A673 (cell line): ENCODE measurements around the gene PDE4B. TPM values are rescaled to one million over a fixed set of nuclear protein-coding genes. Genes with fewer than 3 reads are reported as not detected.

Experiments
- BruUV-seq: library from RNA; stranded (reverse); fragments of 400-500 nt; replicated peaks from 2 replicates; lab custom pipeline; 2021; lab: Mats Ljungman, UMichigan
- CTCF ChIA-PET: fragments of 300-600 bp; sonication (Branson Sonifier 250); formaldehyde crosslinking; loops from one replicate; lab custom pipeline; 2022; ENCODE audit warnings: antibody characterized with exemption; lab: Charles Lee
- POLR2A ChIA-PET: fragments of 300-600 bp; sonication (Branson Sonifier 250); formaldehyde crosslinking; loops from one replicate; lab custom pipeline; 2022; ENCODE audit warnings: antibody characterized with exemption; ENCODE audit not compliant: low non-redundant PET; lab: Charles Lee
- DNase-seq: peaks from one replicate; pipeline ENCODE4 v3.0.0-alpha.2; 2015; ENCODE audit warnings: low spot score
- H3K27ac ChIP-seq: fragments of 200-600 bp; sonication (generic); 2 replicates; pipeline ENCODE4 v1.5.1; 2016; ENCODE audit warnings: mixed run types, low read depth, mild to moderate bottlenecking, mixed read lengths, antibody characterized with exemption, low read length; ENCODE audit not compliant: poor library complexity, severe bottlenecking
- H3K27me3 ChIP-seq: fragments of 200-600 bp; sonication (generic); replicated peaks from 2 replicates; pipeline ENCODE4 v1.6.1; 2017; ENCODE audit warnings: mixed run types, low read depth, mild to moderate bottlenecking, mixed read lengths, antibody characterized with exemption, low read length; ENCODE audit not compliant: insufficient read depth, poor library complexity
- H3K36me3 ChIP-seq: fragments of 200-600 bp; sonication (generic); 2 replicates; pipeline ENCODE4 v1.6.1; 2016; ENCODE audit warnings: mixed run types, mild to moderate bottlenecking, mixed read lengths, antibody characterized with exemption, low read length; ENCODE audit not compliant: insufficient read depth, poor library complexity, severe bottlenecking
- H3K4me1 ChIP-seq: fragments of 200-600 bp; sonication (generic); 2 replicates; pipeline ENCODE4 v1.6.1; 2017; ENCODE audit warnings: mixed run types, mild to moderate bottlenecking, mixed read lengths, antibody characterized with exemption, low read length; ENCODE audit not compliant: insufficient read depth, poor library complexity, severe bottlenecking
- H3K4me3 ChIP-seq: fragments of 200-600 bp; sonication (generic); 2 replicates; pipeline ENCODE4 v1.5.1; 2016; ENCODE audit warnings: low read depth, mixed run types, mild to moderate bottlenecking, mixed read lengths, low read length; ENCODE audit not compliant: poor library complexity, severe bottlenecking
- H3K9me3 ChIP-seq: fragments of 200-600 bp; sonication (generic); 2 replicates; pipeline ENCODE4 v1.6.1; 2016; ENCODE audit warnings: mixed run types, low read depth, mild to moderate bottlenecking, mixed read lengths, antibody characterized with exemption, low read length; ENCODE audit not compliant: poor library complexity, severe bottlenecking
- CTCF ChIP-seq: fragments of 300-800, 200-600 bp; sonication (generic); conservative IDR thresholded peaks from 2 replicates; pipeline ENCODE4 v1.5.1; 2017; ENCODE audit warnings: low read depth, mild to moderate bottlenecking, antibody characterized with exemption, low read length, moderate library complexity, mixed read lengths
- EZH2 ChIP-seq: fragments of 200-600 bp; sonication (generic); IDR thresholded peaks from 2 replicates; pipeline ENCODE4 v1.6.1; 2017; ENCODE audit warnings: borderline replicate concordance, low read depth, mild to moderate bottlenecking, mixed read lengths, antibody characterized with exemption, low read length; ENCODE audit not compliant: poor library complexity, severe bottlenecking
- intact Hi-C: fragments of 100-400 bp; cut with micrococcal nuclease; formaldehyde crosslinking; loops from one replicate; pipeline ENCODE4 v1.10.0; 2022; ENCODE audit not compliant: unreplicated experiment
- total RNA-seq: library from RNA; stranded (reverse); gene quantifications from 2 replicates; pipeline ENCODE4 v1.2.3, GENCODE V29; 2021

Gene PDE4B
- total RNA-seq, 1 experiment from 2014 or later = 20.0 TPM

GRCh38 chr1:66400660-66401059 is 608.0 kb downstream of the PDE4B start:
- ChIA-PET POLR2A (no interaction called here), CTCF (no interaction called here)
- TF ChIP-seq CTCF (no peak), EZH2 (no peak)
- Histone ChIP-seq H3K9me3 (no peaks in the 10 kb centered on the region), H3K4me3 (no peak overlapping the region), H3K4me1 (peaks cover 19% of the 10 kb centered on the region), H3K27ac (no peak overlapping the region), H3K27me3 (no peaks in the 10 kb centered on the region), H3K36me3 (no peaks in the 10 kb centered on the region)
- intact Hi-C loops = no loop called here
- BruUV-seq = no TSS peak
- no peak for DNase-seq

GRCh38 chr1:66401244-66401643 is 608.5 kb downstream of the PDE4B start:
- BruUV-seq = no TSS peak
- CTCF ChIA-PET = no interaction called here
- Histone ChIP-seq H3K9me3 (no peaks in the 10 kb centered on the region), H3K27me3 (no peaks in the 10 kb centered on the region), H3K36me3 (no peaks in the 10 kb centered on the region), H3K4me3 (no peak overlapping the region), H3K27ac (no peak overlapping the region), H3K4me1 (peaks cover 14% of the 10 kb centered on the region)
- POLR2A ChIA-PET = no interaction called here
- TF ChIP-seq EZH2 = no peak
- TF ChIP-seq CTCF = no peak
- intact Hi-C loops = no loop called here
- no peak for DNase-seq

GRCh38 chr1:66402194-66402593 is 609.5 kb downstream of the PDE4B start:
- Histone ChIP-seq H3K27ac (no peak overlapping the region), H3K36me3 (no peaks in the 10 kb centered on the region), H3K4me3 (no peak overlapping the region), H3K9me3 (no peaks in the 10 kb centered on the region), H3K27me3 (no peaks in the 10 kb centered on the region), H3K4me1 (peaks cover 14% of the 10 kb centered on the region)
- DNase-seq = peak; percentile 86
- ChIA-PET CTCF (no interaction called here), POLR2A (interaction anchor here (0.6 kb wide), 1 partner anchor 584 kb away, joined by 3 read pairs; no protein-coding TSS in a partner anchor)
- intact Hi-C loops = no loop called here
- no TSS peak for BruUV-seq
- TF ChIP-seq EZH2 (no peak), CTCF (no peak)
